Measurements from ENCODE around the gene PTCH2.

- TF ChIP-seq POLR2AphosphoS5 (IDR thresholded peaks at IDR 0.05) (peak; percentile 99 to 100), CTCF (IDR thresholded peaks at IDR 0.05) (no peak), POLR2A (IDR thresholded peaks at IDR 0.05; ENCODE audit: low read depth) (peak; percentile 97)
These were observed 67.7 kb downstream of the PTCH2 start, which contains the start of gene RPS8 for GRCh38 chr1:44775078-44775929.

Data from esophagus muscularis mucosa (tissue), 3 donors.